IgD-negative memory B cell (primary cell): Measurements from ENCODE around the gene OR3A1. TPM values are rescaled to one million over a fixed set of nuclear protein-coding genes. Genes with fewer than 3 reads are reported as not detected.
"Not testable (repeated sequence)": the region's sequence is repeated elsewhere in the genome, so short reads cannot be mapped to it uniquely, and the experiment has no call there.

Source experiments
- H3K27ac Mint-ChIP-seq, 3 donors: one replicate each; pipeline ENCODE4 v1.8.0; 2020 to 2022; ENCODE audit warnings: mild to moderate bottlenecking in 3 of 3, mixed read lengths in 3 of 3, moderate library complexity in 1 of 3
- H3K27me3 Mint-ChIP-seq: one replicate; pipeline ENCODE4 v1.8.0; 2021; ENCODE audit warnings: mixed read lengths
- H3K36me3 Mint-ChIP-seq: one replicate; pipeline ENCODE4 v1.8.0; 2020; ENCODE audit warnings: mild to moderate bottlenecking, mixed read lengths
- H3K4me1 Mint-ChIP-seq, 3 donors: one replicate each; pipeline ENCODE4 v1.8.0; 2020 to 2022; ENCODE audit warnings: mixed read lengths in 3 of 3, mild to moderate bottlenecking in 1 of 3
- H3K4me3 Mint-ChIP-seq, 4 donors: one replicate each; pipeline ENCODE4 v1.8.0; 2020 to 2022; ENCODE audit warnings: mild to moderate bottlenecking in 4 of 4, mixed read lengths in 4 of 4, moderate library complexity in 3 of 4
- H3K9me3 Mint-ChIP-seq, 3 donors: one replicate each; pipeline ENCODE4 v1.8.0; 2020 to 2021; ENCODE audit warnings: mixed read lengths in 3 of 3, mild to moderate bottlenecking in 1 of 3
- polyA plus RNA-seq: library from polyadenylated mRNA; unstranded; fragments of 300-500 nt; fragmentation: Illumina TruSeq; gene quantifications from one replicate; pipeline ENCODE4 v1.2.3, GENCODE V29; 2021

The OR3A1 gene
- polyA plus RNA-seq, 1 donor from 2014 or later: 0.64 TPM

GRCh38 chr17:3244841-3245240, 53.3 kb downstream of the OR3A1 start:
- not testable (repeated sequence) for H3K36me3 Mint-ChIP-seq, H3K27ac Mint-ChIP-seq, H3K27me3 Mint-ChIP-seq, H3K4me3 Mint-ChIP-seq, H3K4me1 Mint-ChIP-seq, H3K9me3 Mint-ChIP-seq

- H3K9me3 Mint-ChIP-seq, H3K27me3 Mint-ChIP-seq, H3K4me3 Mint-ChIP-seq, H3K36me3 Mint-ChIP-seq, H3K4me1 Mint-ChIP-seq: not testable (repeated sequence)
- H3K27ac Mint-ChIP-seq: peak overlapping the region in 1 of 3 donors; percentile 82
Measured at GRCh38 chr17:3241044-3241443, 57.1 kb downstream of the OR3A1 start.

Other genes with a start within 250 kb of the OR3A1 start
- gene OR1D5, start 234.8 kb downstream of the OR3A1 start, polyA plus RNA-seq: not detected
- gene OR1D2, start 193.9 kb downstream of the OR3A1 start, polyA plus RNA-seq: not detected
- not detected for gene OR1G1, start 170.8 kb downstream of the OR3A1 start, polyA plus RNA-seq
- gene OR1A2, start 100.8 kb downstream of the OR3A1 start, polyA plus RNA-seq: not detected
- gene OR1A1, start 90.7 kb downstream of the OR3A1 start, polyA plus RNA-seq: not detected
- 1.7 TPM for gene OR3A2, start 87.9 kb upstream of the OR3A1 start, polyA plus RNA-seq
- gene OR1E1, start 100.0 kb upstream of the OR3A1 start, polyA plus RNA-seq: not detected
- not detected for gene OR3A3, start 113.0 kb upstream of the OR3A1 start, polyA plus RNA-seq
- gene OR1E2, start 135.5 kb upstream of the OR3A1 start, polyA plus RNA-seq: not detected
- not detected for gene SPATA22, start 173.5 kb upstream of the OR3A1 start, polyA plus RNA-seq
- not detected for gene ASPA, start 177.6 kb upstream of the OR3A1 start, polyA plus RNA-seq